HT1080 (cell line): ENCODE measurements around the gene PTBP3. TPM values are rescaled to one million over a fixed set of nuclear protein-coding genes. Genes with fewer than 3 reads are reported as not detected.
"Not testable (repeated sequence)": the region's sequence is repeated elsewhere in the genome, so short reads cannot be mapped to it uniquely, and the experiment has no call there.

Experiments
- DNase-seq: peaks from one replicate; pipeline ENCODE4 v3.0.0-alpha.2; 2015; ENCODE audit warnings: low read depth
- total RNA-seq: library from RNA; depleted of rRNA; stranded (reverse); fragments of >200 nt; shearing (Covaris generic); gene quantifications from 2 replicates; pipeline ENCODE4 v1.2.3, GENCODE V29; 2014

Gene PTBP3
- total RNA-seq, 1 experiment from 2014 or later = 49.5 TPM

DNA sequence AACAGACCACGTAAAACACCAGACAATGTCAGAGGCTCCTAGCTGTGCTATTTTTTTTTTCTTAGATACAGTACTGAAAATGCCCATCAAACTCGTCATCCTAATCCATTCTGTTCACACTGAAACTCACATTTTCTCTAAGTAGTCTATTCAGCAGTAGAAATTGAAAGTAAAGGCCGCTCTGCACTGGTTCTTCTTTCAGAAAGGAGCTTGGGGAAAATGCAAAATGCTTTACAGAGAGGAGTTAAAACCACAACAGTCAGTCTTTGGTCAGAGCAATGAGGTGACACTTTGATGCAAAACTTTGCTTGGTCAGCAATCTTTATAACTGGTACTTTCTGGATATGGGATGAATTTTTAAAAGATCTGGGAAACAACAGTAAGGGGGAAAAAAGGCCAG, 114.5 kb downstream of the PTBP3 start:
- DNase-seq = no peak

DNA sequence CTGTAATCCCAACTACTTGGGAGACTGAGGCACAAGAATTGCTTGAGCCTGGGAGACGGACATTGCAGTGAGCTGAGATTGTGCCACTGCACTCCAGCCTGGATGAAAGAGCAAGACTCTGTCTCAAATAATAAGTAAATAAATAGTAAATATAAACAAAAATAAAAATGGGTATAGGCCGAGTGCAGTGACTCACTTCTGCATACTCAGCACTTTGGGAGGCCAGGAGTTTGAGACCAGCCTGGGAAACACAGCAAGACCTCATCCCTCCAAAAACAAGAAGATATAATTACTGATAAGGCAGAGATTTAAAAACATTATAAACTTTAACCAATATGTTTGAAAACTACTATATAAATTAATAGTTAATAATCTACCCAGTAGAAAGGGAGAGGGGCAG, 120.5 kb downstream of the PTBP3 start:
- no peak for DNase-seq

DNA sequence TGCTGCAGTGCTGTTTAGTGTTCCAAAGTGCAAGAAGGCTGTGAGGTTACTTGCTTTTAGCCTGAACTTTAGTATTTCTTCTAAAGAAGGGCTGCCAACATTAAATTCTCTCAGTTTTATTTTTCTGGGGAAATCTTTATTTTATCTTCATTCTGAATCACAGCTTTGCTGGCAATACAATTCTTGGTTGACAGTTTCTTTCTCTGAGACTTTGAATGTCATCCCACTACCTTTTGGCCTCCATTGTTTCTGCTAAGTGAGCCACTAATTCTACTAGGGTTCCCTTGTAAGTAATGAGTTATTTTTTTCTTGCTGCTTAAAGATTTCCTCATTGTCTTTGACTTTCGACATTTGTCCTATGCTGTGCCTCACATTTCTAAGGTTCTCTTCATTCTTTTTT, 126.0 kb downstream of the PTBP3 start:
- DNase-seq = no peak

- peak; percentile 76 for DNase-seq
These were observed 129.9 kb downstream of the PTBP3 start for GRCh38 chr9:112203536-112203935.

DNA sequence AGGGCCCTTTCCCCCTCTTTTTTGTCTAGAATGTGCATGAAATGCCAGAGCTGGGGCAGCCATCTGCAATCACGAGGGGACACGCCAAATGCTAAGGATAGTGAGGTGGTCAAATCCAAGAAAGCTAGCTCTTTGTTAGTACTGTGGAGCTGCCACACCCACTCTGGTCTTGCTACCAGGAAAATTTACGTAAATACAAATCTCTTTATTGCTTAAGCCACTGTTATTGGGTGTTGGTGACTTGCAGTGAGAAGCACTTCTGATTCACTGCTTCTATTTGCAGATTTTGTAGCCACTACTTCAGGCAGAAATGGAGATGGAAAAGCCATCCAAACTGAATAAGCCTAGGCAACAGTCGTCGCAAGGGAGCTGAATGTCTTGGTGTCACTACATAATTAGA, 132.7 kb downstream of the PTBP3 start:
- no peak for DNase-seq

- no peak for DNase-seq
These were observed 134.8 kb downstream of the PTBP3 start for GRCh38 chr9:112198646-112199045.

- DNase-seq = no peak
These were observed 138.4 kb downstream of the PTBP3 start for GRCh38 chr9:112194969-112195431.

GRCh38 chr9:112193572-112194288, 139.7 kb downstream of the PTBP3 start:
- DNase-seq = no peak

DNA sequence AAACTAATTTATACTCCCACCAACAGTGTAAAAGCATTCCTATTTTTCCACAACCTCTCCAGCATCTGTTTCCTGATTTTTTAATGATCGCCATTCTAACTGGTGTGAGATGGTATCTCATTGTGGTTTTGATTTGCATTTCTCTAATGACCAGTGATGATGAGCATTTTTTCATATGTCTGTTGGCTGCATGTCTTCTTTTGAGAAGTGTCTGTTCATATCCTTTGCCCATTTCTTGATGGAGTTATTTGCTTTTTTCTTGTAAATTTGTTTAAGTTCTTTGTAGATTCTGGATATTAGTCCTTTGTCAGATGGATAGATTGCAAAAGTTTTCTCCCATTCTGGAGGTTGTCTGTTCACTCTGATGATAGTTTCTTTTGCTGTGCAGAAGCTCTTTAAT, 143.1 kb downstream of the PTBP3 start:
- DNase-seq = not testable (repeated sequence)

DNA sequence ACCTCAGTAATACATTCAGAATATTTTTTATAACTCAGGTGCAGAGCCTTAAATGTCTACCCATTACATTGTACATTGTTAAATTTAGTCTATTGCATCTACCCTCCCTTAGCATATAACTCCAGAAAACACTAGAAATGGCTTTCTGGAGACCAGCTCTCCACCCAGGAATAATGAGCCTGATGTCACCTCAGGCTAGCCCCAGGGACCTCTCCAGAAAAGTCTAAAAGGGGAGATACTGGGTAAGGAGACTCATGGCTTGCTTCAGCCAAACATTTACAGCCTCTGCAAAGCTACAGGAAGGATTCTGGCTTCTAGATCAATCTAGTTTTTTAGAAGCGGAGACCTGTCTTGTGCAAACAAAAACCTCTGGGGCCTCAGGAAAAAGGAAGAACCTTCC, 144.5 kb downstream of the PTBP3 start:
- DNase-seq = no peak

- no peak for DNase-seq
These were observed 146.0 kb downstream of the PTBP3 start for GRCh38 chr9:112187404-112187803.

DNA sequence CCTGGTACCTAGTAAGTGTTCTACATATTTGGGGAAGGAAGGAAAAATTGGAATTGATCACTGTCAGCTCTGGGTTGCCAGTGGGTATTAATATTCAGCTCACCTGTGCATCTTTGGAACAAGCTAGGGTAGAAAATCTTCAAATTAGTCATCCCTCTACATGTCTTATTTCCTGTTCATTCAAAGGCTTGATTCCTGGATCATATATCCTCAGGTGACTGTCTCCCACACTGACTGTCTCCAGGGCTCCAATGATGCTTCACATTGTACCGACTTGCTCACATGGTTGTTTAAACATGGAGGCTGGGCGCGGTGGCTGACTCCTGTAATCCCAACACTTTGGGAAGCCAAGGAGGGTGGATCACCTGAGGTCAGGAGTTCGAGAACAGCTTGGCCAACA, 146.7 kb downstream of the PTBP3 start:
- DNase-seq = no peak

- no peak for DNase-seq
These were observed 148.5 kb downstream of the PTBP3 start for GRCh38 chr9:112184946-112185345.

DNA sequence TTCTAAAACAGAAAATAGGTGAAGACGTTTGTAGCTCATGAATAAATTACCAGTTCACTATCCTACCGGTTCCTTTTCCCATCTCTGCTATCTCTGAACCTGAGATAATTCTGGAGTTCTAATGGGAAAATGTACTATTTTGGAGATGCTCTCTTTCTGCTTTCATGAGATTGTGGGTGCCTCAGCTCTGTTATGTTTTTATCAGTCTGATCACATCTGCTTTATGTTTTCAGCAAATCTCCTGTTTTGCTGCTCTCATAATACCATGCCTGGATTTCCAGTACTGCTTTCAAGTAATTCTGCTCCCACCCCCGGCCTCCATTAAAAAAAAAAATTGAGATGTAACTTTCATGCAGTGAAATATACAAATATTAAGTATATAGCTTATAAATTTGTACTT, 149.2 kb downstream of the PTBP3 start:
- DNase-seq = no peak

DNA sequence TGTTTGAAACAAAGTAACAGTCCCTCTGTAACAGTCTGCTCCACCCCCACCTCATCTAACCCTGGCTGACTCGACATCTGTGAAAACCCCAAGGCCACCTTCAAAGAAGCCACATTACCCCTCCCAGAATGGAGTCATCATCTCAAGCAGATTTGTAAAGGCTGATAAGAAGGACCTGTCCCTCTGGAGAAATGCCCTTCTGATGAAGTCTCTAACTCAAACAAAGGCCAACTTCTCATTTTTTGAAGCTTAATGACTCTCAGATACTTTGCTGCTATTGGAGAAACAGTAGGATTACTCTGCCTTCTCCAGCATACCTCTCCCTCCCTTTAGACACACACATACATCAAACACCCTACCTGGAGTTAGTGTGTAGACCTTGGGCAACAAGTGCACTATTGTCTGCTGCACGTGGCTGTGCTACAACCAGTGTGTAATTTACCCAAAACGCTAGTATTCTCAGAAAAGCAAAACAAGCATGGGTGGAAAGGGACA, 153.0 kb downstream of the PTBP3 start:
- no peak for DNase-seq

GRCh38 chr9:112179816-112180215, 153.6 kb downstream of the PTBP3 start:
- no peak for DNase-seq

- no peak for DNase-seq
These were observed 156.9 kb downstream of the PTBP3 start for GRCh38 chr9:112176524-112176923.

DNA sequence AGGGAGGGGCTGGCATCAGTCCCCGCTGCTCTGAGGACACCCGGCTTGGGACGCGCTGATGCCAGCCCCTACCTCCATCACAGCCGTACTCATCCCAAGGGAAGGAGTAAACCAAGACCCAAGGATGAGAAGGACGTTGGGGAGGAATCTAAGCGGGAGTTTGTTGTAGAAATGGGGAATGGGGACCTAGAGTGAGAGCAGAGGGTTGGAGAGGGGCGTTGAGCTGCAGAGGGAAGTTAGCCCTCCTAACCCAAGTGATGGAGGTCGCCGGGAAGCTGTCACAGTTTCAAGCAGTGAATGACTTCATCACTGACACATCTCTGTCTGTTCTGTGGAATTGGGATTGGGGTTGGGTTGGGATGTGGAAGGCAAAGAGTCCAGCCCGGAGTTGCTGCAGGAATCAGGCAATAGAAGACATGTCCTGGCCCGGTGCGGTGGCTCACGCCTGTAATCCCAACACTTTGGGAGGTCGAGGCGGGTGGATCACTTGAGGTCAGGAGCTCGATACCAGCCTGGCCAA, 157.6 kb downstream of the PTBP3 start:
- DNase-seq = no peak

DNA sequence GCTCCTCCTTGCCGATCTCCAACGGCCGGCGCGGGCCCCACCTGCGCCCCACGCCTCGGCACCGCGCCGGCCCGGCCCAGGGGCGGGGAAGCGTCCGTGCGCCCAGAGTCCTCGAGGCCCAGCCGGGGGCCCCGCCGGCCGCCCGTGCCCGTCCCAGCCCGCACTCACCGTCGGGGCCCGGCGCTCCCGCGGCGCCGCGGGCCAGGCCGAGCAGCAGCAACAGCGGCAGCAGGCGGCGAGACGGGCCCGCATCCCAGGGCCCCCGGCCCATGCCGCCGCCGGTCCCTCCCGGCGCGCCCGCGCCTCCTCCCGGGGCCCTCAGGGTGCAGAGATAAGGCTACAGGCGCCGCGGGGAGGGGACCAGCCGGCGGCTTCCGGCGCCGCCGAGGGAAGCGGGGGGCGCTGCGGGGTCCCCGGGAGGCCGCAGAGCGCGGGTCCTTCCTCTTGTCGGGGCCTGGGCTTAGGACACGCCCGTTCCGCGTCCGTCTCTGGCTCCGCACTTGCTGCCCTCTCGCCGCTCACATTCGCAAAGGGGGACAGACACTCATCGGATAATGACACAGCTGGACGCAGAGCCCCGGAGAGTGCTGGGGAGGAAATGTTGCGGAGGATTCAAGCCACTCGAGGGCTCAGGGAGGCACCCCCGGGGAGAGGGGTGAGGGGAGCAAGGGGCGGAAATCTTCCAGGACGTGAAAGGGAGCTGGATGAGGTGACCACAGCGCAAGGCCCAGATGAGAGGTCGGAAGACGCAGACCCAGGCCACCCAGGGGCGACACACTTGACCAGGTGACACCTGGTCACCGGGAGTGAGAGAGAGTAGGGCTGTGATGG, 158.2 kb downstream of the PTBP3 start, which contains the start of gene SUSD1:
Gene SUSD1 (minus strand): TSS at position 333 of the 831 bp plus-strand sequence. CDS start 62 bp downstream, at position 271.
- no peak for DNase-seq

DNA sequence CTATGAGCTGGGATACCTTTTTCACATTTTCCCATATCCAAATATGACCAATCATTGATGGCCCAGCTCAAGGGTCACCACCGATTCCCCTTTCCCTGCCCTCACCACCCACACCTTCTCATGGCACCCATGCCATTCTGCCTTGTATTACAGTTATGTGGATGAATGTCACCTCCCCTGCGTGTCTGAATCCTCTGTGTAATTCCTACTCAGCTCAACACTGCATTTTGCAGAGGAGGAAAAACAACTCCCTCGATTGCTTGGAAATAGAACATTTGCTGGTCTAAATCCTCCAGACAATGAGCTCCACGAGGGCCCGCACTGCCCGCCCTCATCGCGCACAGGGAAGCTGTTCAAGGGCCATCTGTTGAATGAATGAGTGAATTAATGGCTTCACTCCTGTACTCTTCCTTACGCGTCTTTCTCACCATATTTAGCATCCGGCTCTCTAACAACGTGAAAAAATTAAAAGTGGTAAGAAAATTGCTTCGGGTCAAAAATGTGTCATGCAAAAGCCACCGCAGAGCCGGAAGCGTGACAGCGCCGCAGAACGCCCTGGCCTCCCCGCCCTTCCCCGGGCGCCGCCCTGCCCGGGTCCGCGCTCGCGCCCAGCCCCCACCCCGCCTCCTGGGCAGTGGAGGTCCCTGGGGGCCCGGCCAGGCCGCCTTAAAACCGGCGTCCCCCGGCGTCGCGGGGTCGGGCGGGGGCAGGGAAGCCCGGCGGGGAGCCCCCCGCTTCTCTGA, 159.0 kb downstream of the PTBP3 start:
- peak; percentile 52 for DNase-seq

- no peak for DNase-seq
These were observed 159.8 kb downstream of the PTBP3 start for GRCh38 chr9:112173489-112174221.
